ENCODE data around the gene SLC44A5. TPM values are rescaled to one million over a fixed set of nuclear protein-coding genes. Genes with fewer than 3 reads are reported as not detected.

Gene SLC44A5
- polyA plus RNA-seq, 1 donor: 0.54 TPM

DNA sequence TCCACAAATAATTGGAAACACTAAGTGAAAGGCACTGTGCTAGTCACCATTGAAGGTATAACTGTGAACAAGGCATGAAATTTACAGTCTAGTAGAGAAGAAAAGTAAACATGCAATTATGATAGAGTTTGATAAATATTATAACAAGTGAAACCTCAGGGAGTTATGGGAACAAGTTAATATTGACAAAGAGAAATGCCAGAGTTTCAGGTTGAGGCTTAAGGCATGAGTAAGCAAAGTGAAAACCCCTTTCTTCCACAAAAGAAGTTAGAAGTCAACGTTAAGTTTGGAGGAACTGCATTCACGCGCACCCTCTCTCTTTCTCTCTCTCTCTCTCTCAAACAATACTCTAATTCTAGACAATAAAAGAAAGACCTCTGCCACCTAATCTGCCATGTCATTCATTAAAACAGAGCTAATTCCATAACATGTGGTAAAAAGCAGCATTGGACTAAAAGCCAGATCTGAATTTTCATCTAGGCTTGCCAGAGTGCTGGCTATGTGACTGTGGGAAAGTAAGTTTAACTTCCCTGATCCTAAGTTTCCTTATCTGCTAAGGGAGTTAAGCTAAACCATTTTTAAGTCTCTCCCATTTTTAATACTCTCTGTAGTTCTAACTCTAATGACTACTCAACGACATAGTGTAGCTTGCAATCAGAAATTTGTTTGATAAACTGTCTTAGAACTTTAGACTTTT is 22.0 kb downstream of the SLC44A5 start:
- no peak for DNase-seq

DNA sequence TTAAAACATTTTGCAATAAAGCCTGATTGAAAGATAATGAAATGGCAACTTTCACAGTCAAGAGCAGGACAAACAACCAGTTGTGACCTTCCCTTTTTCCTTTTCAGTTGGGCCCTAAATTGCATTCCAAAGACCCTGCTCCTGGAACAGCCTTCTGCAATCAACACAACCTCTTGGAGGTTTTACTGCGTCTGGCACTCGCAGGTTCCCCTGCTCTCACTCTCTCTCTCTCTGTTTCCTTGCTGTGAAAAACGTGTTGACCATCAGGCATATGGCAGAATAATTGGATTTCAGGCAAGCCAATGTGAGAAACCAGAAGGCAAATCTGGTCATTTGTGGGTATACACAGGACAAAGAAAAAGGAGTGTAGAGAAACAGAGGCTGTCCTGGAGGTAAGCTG is 23.2 kb downstream of the SLC44A5 start:
- DNase-seq: no peak

DNA sequence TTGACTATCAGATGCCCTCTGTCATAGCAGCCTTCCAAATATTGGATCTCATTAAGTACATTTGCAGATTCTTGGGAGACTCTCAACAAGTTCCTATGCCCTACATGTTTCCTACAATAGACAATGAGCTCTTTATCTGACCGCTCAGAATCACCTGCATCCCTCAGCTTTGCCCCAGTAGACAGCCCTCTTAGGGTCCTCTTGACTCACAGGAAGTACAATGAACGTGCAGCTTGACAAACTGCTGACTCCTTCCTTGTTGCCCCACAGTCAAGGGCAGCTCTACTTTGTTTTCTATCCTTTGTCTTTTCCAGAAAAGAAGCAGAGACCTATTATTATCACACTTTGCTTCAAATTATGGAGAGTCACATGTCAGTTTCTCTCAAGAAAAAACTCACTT is 27.6 kb downstream of the SLC44A5 start:
- no peak for DNase-seq

DNA sequence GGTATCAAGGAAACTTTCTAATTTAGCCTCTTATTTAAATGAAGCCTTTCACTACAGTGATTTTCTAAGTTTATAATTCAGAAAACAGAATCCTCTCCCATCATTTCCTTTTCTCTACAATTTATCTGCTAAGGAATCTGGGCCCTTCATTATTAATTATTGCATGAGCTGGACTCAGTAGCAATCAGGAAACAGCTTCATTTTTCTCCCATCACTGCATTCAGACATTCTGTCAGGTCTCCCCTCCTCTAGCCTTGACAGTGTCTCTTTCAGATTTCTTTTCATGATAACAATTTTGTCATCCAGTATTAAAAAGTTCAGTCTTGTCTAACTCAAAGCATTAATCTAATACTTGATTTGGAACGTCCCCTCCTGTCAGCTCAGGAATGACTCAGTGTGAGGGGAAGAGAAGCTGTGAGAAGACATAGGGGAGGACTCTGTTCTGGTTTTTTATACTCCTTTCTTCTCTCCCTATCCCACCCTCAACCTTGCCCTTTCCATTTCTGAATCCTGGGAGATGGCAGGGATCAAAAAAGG is 28.1 kb downstream of the SLC44A5 start:
- DNase-seq: no peak

DNA sequence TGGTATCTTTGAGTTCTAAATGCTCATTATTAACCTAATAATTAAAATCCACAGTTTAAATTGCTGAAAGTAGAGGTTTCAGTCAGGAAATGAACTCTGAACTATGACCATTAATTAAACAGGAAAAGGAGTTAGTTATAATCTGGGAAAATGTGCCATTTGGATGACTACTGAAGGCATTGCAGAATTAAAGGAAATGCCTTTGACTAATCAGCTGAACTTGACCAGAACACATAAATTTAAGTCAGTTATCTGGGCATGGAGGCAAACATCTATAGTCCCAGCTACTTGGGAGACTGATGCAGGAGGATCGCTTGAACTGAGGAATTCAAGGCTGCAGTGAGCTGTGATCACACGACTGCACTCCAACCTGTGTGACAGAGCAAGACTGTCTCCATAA is 31.9 kb downstream of the SLC44A5 start:
- no peak for DNase-seq

DNA sequence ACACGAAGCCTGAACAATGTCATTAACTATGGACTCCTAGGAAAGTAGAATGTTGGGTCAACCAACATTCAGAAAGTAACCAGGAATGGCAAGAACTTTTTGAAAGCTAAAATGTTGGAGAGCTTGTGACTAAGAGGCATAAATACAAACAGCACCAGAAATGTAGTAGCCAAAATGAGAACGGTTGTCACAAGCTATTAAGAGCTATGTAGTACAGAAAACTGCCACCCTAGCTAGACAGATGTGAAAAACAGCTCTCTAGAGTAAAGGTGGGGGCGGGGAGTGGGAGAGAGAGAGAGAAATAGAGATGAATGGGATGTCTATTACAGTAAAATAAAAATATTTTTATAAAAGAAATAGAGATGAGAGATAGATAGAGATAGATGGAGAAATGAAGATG is 35.1 kb downstream of the SLC44A5 start:
- DNase-seq: no peak

DNA sequence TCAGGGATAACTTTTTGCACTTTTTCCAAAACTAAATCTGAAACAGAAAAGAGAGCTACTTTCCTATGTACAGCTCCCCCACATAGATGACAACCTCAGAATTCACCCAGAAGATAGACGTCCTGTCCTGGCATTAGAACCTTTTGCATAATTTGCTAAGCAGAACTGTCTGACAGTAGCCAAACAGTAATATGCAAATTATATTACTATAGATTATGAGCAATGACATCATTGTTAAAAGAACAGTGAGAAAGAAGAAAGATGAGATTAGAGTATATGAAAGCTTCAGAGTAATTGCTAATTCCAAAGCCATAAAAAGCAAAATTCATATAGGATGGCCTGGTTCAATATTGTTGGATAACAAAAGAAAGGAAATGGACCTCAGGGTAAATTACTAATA is 43.7 kb downstream of the SLC44A5 start:
- no peak for DNase-seq

DNA sequence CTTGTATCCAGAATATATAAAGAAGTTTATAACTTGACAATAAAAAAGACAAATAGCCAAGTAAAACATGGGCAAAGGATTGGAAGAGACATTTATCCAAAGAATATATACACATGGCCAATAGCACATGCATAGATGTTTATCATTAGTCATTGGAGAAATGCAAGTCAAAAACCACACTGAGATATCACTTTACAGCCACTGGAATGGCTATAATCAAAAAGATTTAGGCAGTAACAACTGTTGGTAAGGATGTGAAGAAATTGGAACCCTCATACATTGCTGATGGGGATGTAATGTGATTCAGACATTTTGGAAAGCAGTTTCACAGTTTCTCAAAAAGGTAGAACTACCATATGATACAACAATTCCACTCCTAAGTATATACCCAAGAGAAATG is 51.1 kb downstream of the SLC44A5 start:
- DNase-seq: no peak

DNA sequence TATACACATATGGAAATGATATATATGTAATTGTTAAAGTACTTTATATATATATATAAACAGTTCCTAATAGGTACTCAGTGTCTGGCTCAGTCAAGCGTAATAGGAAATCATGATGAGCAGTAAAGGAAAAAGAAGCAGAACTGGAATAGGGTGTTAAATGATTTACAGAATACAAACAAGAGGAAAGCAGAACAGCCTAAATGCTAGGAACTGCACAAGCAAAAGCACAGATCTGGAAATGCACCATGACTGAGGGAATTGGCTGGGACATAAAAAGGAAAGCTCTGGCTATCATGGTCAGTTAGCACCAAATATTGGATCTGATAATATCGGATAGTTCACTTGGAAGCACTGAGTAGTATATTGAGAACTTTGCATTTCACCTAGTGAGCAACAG is 51.8 kb downstream of the SLC44A5 start:
- DNase-seq: no peak

DNA sequence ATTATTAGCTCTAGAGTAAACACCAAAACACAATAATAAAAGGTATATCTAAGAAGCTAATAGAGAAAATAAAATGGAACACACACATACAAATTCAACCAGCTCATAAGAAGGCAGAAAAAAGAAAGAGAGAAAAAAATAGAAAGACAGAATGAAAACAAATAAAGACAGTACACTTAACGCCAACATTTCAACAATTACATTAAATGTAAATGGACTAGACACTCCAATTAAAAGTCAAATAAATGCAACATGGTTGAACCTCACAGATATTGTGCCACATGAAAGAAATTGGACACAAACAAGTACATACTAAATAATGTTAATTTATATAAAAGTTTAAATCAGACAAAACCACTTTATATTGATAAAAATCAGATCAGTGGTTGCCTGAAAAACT is 56.0 kb downstream of the SLC44A5 start:
- no peak for DNase-seq

DNA sequence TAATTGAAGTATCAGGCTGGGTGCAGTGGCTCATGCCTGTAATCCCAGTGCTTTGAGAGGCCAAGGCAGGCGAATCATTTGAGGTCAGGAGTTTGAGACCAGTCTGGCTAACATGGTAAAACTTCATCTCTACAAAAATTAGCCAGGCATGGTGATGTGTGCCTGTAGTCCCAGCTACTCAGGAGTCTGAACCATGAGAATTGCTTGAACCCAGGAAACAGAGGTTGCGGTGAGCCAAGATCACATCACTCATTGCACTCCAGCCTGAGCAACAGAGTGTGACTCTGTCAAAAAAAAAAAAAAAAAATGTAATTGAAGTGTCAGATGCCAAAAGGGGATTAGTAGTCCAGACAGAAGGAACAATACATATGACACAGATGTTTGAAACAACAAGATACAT is 56.7 kb downstream of the SLC44A5 start:
- no peak for DNase-seq

DNA sequence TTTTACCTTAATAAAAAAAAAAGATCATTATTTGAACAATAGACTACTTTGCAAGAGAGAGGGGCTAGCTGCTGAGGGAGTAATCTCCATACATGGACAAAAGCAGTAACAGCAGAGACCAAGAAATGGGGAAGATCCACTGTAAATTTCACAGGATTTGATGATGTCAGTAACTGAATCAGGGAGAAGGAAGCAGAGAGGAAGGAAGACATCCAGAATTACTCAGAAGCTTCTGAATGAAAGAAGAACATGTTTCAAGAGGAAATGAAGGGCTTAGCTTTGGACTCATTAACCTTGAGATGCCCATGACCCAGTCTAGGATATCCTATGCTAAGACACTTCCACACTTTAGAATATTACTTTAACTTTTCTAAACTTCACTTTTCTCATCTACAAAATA is 60.4 kb downstream of the SLC44A5 start:
- DNase-seq: no peak

DNA sequence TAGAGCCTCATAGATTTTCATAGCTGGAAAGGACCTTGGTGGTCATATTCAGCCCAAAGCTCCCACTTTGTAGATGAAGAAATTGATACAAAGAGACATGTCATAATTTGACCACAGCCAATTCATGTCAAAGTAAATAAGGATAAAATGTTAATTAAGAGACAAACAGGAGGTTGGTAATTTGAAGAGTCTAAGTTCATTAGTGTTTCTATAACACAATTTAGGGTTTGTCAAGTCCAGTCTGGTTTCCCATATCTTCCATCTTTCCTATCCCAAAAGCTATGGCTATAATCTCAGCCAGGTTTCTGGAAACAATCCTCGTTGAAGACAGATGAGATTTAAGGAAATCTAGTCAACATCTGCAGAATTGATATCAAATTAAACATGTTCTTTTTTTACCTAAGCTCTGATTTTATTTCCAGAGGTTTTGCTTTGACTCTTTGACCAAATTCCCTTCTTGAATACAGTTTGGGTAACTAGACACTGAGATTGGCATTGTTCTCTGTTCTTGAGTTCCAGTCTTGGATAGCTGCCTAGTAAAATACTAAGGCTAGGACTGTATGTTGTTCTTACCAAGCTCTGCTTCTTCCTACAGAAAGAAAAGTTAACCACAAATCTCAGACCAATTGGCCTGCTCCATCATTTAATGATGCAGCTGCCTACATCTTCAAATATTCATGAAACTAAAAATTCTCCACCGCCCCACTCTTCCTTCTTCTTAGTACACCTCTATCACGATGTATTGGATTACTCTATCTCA is 62.0 kb downstream of the SLC44A5 start:
- no peak for DNase-seq

DNA sequence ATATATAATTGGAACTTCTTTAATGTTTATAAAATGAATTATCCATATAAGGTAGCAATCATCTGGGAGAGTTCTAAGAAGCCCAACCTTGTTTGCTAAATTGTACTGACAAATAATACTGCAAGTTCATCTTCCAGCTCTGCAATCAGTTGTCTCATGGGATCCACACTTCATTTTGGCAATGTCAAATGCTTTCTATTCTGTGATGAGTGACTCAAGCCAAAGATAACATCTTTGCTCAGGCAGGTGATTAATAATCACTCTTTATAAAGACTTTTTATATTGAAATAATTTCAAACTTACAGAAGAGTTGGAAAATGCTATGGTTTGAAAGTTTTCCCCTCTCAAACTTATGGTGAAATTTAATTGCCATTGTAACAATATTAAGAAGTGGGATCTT is 67.2 kb downstream of the SLC44A5 start:
- no peak for DNase-seq

DNA sequence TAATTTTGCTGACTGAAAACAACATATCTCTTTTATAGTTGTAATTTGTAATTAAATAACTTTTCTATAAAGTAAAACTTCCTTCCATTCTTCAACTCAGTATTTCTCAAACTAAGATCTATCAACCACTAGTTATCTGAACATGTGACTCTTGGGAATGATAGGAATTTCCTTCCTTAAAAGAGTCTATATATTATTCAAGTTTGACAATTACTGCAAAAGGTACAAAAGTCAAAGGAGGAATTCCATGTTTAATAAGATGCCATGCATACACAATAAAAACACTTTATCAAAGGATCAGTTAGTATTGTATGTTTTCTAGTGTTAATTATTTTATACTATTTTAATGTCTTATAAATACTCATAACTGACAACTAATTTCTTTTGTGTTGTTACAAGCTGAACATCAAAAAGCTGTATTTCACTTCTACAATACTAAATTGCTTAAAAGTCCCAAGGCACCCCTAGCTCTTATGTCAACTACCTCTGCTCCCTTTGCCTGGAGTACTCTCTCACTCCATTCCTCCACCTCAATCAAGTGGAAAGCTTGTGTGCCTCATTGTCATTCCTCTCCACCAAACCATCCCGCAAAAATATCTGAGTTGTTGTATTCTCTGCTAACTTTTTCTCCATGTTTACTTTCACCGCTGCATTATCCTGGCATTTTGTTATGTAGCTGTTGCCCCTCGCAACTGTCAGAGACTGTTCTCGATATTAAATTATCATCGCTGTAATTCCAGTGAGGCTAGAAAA is 67.9 kb downstream of the SLC44A5 start:
- DNase-seq: no peak

DNA sequence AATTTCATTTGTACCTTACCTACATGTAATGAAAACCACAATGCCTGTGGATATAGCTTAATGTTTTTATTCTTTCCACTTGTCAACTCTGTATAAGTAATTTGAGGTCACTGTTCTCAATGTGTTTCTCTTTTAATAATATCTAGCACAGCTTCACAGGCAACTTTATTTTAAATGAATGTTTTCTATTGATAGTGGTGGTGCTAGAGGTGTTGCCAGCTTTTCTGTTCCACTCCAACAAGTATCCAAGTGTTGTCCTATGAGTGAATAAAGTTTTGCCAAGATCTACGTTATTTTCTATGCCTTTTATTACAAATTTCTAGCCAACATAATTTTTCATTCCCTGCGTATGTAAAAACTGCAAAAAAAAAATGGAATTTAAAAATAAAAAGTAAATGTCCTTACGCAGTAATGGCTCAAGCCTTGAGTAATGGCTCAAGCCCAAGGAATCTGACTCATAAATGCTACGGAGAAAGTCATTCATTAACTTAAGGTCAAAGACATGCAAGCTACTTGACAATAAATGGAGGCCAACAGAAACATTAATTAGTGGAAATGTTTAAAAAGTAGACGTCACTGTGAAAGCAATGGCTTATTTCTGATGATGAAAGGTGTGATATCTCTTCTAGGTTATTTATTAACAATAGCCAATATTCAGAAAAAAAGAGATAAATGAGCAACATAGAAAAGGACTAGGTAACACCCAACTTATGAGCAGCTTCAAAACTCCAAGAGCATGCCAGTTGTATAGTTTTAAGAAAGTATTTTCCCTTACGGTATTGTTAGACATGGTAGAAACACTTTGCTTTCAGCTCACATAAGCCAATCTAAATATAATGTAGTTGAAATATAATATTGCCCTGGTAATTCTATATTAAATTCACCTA is 71.4 kb downstream of the SLC44A5 start:
- no peak for DNase-seq

DNA sequence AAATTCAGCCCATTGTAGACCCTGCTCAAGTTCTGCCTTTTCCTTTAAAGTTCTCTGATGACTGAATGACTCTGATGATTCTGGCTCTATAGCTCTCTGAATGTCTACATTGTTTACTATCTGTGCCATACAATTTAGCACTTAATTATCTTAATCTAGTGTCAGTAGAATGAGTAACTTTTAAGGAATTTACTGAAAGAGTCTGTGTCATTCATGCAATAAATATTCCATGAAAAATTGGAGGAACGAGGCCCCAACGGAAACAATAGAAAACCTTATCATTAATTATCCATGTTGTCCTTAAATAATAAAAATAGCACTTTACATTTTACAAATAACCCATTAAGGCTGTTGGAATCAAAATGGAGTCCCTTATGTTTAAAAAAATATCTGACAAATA is 77.8 kb downstream of the SLC44A5 start:
- no peak for DNase-seq

DNA sequence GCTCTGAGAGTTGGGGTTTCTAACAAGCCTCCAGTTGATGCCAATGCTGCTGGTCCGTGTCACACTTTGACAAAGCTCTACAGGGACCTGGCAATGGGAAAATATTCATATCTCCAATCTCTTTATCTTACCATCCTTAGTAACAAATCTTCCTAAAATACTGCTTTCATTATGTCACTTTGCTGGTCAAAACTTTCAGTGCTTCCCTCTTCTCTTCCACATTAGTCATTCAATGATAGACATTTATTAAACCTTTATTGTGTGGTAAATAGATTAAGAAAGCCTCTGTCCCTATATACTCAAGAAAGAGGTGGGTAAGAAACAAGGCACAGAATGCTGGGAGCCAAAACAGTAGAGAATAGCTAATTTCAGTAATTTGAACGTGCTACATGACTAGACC is 79.3 kb downstream of the SLC44A5 start:
- no peak for DNase-seq

DNA sequence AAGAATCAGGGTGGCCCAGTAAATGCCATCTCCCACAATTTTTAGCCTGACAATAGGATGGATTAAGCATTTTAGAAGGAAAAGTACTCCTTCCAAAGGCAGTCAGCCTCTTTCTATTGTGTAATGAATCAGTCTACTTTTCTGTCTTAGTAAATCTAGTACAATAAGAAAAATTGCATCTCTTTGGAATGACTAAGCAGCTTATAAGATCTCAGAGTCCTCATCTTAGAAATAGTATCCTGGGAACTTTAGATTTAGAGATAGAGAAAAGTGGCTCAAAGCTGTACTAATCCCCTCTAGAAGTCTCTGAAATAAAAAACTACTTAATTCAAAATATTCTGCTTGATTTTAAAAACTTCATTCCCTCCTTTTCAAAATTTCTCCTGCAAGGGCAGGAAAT is 81.4 kb downstream of the SLC44A5 start:
- no peak for DNase-seq

DNA sequence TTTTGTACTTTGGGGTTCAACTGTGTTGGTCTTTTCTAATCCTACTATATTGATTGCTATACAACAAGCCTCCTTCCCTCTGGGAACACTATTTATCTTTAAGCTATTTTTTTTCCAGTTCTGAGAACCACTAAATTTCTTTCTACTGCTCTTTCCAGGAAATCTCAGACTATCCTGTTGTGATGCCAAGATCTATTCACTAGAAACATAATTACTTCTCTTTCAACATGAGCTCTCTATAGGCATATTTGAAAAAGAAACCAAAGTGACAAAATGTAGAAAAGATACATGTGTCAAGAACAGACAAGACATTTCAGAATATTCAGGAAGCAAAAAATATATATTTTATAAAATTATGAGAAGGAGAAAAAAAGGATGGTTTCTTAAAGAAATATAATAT is 82.9 kb downstream of the SLC44A5 start:
- no peak for DNase-seq

DNA sequence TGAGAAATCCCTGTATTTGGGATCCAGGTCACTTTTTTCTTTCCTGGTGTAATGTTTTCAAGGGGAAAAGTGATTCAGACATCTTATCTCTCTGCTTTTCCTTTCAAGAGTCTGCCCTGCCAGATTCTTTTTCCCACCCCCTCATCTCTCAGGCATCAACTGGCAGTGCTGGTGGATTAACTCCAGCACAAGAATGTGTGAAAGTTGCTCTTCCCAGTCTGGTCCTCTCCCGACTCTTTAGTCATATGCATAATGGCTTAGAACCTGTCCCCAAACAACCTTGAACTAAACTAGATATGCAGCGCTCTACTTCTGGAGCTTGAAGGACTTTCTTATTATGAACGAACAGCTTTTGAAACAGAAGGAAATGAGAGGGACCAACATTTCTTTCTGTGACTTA is 88.5 kb downstream of the SLC44A5 start:
- no peak for DNase-seq

DNA sequence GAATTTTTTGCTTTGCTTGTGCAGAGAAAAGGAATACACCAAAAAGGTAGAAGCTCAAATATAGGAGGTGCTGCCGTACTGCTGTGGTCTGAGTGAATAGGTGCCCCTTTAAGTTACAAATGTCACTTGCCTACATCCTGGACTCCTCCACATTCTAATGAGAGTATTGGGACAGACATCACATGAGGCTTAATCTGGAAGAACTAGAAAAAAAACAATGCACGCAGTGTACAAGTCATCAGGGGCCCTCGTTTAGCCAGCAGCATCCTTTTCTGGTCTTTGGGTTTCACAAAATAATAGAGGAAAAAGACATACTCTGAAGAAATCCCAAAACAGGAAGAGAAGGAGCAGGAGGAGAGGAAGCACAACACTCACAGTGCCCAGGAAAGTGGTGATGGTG is 89.3 kb downstream of the SLC44A5 start:
- no peak for DNase-seq
